Skin of body (tissue), 2 donors: Measurements from ENCODE around the gene LIFR. TPM values are rescaled to one million over a fixed set of nuclear protein-coding genes. Genes with fewer than 3 reads are reported as not detected.
"Not testable (repeated sequence)": the region's sequence is repeated elsewhere in the genome, so short reads cannot be mapped to it uniquely, and the experiment has no call there.

Experiments used
- DNase-seq: peaks from one replicate; lab custom pipeline; 2025; lab: John Stamatoyannopoulos, UW
- total RNA-seq: library from RNA; depleted of rRNA; stranded (reverse); fragments of >200 nt; gene quantifications from one replicate; pipeline ENCODE4 v1.2.3, GENCODE V29; 2014

LIFR gene
- 70.8 TPM for total RNA-seq

- peak; percentile 76 for DNase-seq
These were observed at the start of gene LIFR for GRCh38 chr5:38556599-38557307. Gene LIFR (minus strand): TSS chr5:38556646. CDS start chr5:38530647, 25,999 bp downstream.

- DNase-seq, result no peak
These were observed 49.2 kb upstream of the LIFR start for GRCh38 chr5:38605610-38606009.

GRCh38 chr5:38603691-38604090, 47.2 kb upstream of the LIFR start:
- DNase-seq, result no peak

- no peak for DNase-seq
These were observed 46.2 kb upstream of the LIFR start for GRCh38 chr5:38602641-38603040.

- DNase-seq, result no peak
These were observed 45.4 kb upstream of the LIFR start for GRCh38 chr5:38601863-38602298.

GRCh38 chr5:38601133-38601862, 44.9 kb upstream of the LIFR start:
- DNase-seq, result peak; percentile 13

- DNase-seq, result no peak
These were observed 44.0 kb upstream of the LIFR start for GRCh38 chr5:38600329-38601045.

- not testable (repeated sequence) for DNase-seq
These were observed 43.3 kb upstream of the LIFR start for GRCh38 chr5:38599751-38600150.

- DNase-seq, result no peak
These were observed 42.7 kb upstream of the LIFR start for GRCh38 chr5:38598994-38599617.

GRCh38 chr5:38598296-38598993, 42.0 kb upstream of the LIFR start:
- no peak for DNase-seq

GRCh38 chr5:38596981-38597380, 40.5 kb upstream of the LIFR start:
- DNase-seq, result no peak

GRCh38 chr5:38595132-38595745, 38.8 kb upstream of the LIFR start:
- no peak for DNase-seq

GRCh38 chr5:38593959-38594358, 37.5 kb upstream of the LIFR start:
- DNase-seq, result no peak

GRCh38 chr5:38591523-38591849, 35.0 kb upstream of the LIFR start:
- DNase-seq, result no peak

- no peak for DNase-seq
These were observed 34.5 kb upstream of the LIFR start for GRCh38 chr5:38590838-38591522.

- DNase-seq, result no peak
These were observed 33.2 kb upstream of the LIFR start for GRCh38 chr5:38589629-38590028.

- no peak for DNase-seq
These were observed 29.4 kb upstream of the LIFR start for GRCh38 chr5:38585816-38586215.

- DNase-seq, result no peak
These were observed 27.1 kb upstream of the LIFR start for GRCh38 chr5:38583500-38583899.

- no peak for DNase-seq
These were observed 26.5 kb upstream of the LIFR start for GRCh38 chr5:38582975-38583319.

- no peak for DNase-seq
These were observed 26.0 kb upstream of the LIFR start for GRCh38 chr5:38582293-38582974.
